ENCODE data around the gene GALNTL6.

GALNTL6 gene

GRCh38 chr4:172777729-172778431 is 964.7 kb downstream of the GALNTL6 start:
- FAIRE-seq (no peak), DNase-seq (ENCODE audit: insufficient read length, low spot score) (no peak)
- no peak for TF ChIP-seq CTCF (IDR thresholded peaks at IDR 0.05; ENCODE audit: insufficient read depth, missing control alignments)

- no peak for FAIRE-seq
- TF ChIP-seq CTCF (IDR thresholded peaks at IDR 0.05; ENCODE audit: insufficient read depth, missing control alignments): no peak
Observed at GRCh38 chr4:172778583-172778982, 965.4 kb downstream of the GALNTL6 start.

GRCh38 chr4:172780566-172781081 is 967.4 kb downstream of the GALNTL6 start:
- TF ChIP-seq CTCF (IDR thresholded peaks at IDR 0.05; ENCODE audit: insufficient read depth, missing control alignments): no peak
- no peak for FAIRE-seq
- DNase-seq (ENCODE audit: insufficient read length, low spot score): no peak

More at GRCh38 chr4:172778583-172778982, 965.4 kb downstream of the GALNTL6 start:
- DNase-seq (ENCODE audit: insufficient read length, low spot score): no peak

DNA sequence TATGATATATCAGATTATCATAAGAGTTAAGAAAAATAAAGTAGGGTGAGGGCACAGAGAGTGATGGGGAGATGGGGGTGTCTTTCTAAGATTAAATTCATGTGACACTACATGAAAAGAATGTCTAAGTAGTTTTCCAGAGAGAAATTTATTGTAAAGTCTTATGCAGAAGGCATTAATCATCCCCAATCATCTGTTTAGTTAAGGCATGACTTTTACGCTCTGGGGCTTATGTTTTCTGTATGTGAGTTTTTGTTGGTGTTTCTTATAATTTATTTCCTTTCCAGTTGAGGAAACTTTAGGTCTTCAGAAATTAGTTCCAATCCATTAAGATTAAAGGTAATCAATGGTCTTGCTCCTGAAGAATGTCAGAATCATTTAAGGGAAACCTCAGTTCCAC is 972.4 kb downstream of the GALNTL6 start:
- no peak for TF ChIP-seq CTCF (IDR thresholded peaks at IDR 0.05; ENCODE audit: insufficient read depth, missing control alignments)
- no peak for DNase-seq (ENCODE audit: insufficient read length, low spot score)
- FAIRE-seq: no peak

DNA sequence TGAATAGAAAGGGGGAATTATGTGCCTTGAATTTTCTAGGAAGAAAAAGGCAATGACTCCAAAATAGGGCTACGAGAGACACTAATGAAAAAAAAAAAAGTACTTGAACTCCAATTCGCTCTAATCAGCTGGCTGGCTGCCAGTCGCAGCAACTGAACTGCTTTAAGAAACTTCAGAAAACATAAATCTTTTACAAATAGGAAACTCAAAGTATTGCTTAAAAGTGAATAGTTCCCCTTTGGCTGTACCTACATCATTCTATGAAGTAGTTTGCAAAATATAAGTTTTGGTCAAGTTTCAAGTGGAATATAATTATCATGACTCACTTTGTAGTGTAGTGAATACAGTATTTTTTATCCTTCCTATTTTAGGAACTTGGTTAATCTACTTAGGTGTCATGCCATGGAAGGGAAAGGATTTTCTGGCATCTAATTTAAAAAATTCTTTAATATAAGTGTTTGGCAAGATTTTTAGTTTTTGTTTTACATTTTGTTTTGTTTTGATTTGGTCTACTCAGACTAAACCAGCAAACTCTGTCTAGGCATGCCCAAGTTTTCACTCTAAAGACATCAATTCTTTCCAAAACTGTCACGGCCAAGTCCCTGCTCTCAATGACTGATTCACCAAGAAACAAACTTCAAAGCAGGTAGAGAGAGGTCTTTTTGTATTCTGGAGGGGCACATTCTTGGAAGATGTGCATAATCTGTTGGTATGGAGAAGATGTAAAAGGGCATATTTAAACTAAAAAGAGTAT is 973.0 kb downstream of the GALNTL6 start:
- FAIRE-seq (no peak), DNase-seq (ENCODE audit: insufficient read length, low spot score) (no peak)
- TF ChIP-seq CTCF (IDR thresholded peaks at IDR 0.05; ENCODE audit: insufficient read depth, missing control alignments): no peak

DNA sequence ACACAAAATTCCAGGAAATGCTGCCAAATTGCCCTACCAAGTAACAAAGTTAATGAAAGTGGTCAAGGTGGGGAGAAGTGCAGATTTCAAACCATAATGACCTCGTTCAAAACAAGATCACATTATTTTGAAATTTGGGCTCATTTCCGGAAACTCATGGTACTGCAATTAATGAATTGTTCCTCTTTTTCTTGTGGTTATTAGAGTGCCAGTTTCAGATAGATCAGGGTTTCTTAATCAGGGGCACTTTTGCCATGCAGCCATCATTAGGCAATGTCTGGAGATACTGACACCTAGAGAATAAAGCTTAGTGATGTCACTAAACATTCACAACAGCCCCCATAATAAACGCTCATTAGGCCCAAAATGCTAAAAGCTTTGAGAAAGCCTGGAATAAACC is 973.9 kb downstream of the GALNTL6 start:
- DNase-seq (ENCODE audit: insufficient read length, low spot score): no peak
- FAIRE-seq: no peak
- TF ChIP-seq CTCF (IDR thresholded peaks at IDR 0.05; ENCODE audit: insufficient read depth, missing control alignments): no peak

DNA sequence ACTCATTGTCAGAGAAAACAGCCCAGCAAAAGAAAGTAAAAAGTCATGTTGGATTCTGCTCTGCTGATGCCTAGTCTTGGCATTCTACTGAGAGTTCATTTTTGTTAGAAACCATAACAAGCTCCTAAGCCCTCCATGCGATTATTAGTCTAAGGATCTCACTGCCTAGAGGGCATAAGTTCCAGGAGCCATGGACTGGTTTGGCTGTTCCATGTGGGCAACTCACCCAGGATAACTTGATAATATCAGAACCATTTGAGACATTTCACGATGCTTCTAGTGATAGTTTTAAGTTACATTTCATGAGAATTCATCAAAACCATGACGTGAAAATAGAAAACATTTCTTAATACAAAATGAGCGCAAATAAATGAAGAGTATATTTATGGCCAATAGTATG is 978.6 kb downstream of the GALNTL6 start:
- FAIRE-seq: no peak
- TF ChIP-seq CTCF (IDR thresholded peaks at IDR 0.05; ENCODE audit: insufficient read depth, missing control alignments): no peak

More for the DNA sequence above, 978.6 kb downstream of the GALNTL6 start:
- DNase-seq (ENCODE audit: insufficient read length, low spot score): no peak

Measured in D721Med (cell line).